Ramos (cell line): ENCODE measurements around the gene NR1D1.
"Not testable (repeated sequence)": the region's sequence is repeated elsewhere in the genome, so short reads cannot be mapped to it uniquely, and the experiment has no call there.

Experiments used
- in situ Hi-C: fragments of 300-500 bp; cut with MboI; formaldehyde crosslinking; loops from one replicate; pipeline ENCODE4 v1.14.3; 2022; ENCODE audit warnings: low sequenced_read_pairs; ENCODE audit not compliant: unreplicated experiment

Gene NR1D1

DNA sequence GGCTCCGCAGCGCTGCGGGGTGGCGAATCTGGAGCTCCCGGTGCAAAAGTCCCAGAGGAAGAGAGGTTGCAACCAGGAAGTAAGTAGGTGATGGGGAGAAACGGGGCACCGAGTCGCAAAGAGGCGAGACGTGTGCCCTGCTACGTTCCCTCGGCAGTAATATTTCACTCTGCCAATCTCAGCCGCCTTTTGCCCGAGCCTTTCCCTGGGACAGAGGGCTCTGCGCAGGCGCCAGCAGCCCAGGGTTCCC lies at the start of gene NR1D1:
TSS of gene NR1D1 (minus strand) at position 171 of the 250 bp plus-strand sequence. CDS start 495 bp downstream, outside the sequence.
- in situ Hi-C loops: no loop called here

- in situ Hi-C loops: no loop called here
Measured at GRCh38 chr17:40148527-40148926, 48.1 kb upstream of the NR1D1 start.

DNA sequence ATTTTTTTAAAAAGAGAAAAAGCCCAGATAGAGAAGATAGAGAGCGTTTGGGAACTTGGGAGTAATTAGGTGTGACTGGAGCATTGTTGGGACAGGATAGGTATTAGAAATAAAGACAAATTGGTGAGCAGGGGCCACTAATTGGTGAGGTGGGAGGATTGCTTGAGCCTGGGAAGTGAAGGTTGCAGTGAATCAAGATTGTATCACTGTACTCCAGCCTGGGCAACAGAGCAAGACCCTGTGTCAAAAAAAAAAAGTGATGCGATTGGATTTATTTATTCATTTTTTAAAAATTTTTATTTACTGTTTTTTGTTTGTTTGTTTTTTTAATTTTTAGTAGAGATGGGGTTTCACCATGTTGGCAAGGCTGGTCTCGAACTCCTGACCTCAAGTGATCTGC lies 45.1 kb upstream of the NR1D1 start:
- in situ Hi-C loops: no loop called here

DNA sequence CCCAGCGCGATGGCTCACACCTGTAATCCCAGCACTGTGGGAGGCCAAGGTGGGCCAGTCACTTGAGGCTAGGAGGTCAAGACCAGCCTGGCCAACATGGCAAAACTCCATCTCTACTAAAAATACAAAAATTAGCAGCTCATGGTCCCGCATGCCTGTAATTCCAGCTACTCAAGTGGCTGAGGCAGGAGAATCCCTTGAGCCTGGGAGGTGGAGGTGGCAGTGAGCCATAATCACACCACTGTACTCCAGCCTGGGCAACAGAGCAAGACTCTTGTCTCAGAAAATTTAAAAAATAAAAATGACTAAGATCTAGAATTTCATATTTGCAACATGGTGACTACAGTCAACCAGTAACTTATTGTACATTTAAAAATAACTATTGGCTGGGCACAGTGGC lies 42.8 kb upstream of the NR1D1 start:
- in situ Hi-C loops: not testable (repeated sequence)

DNA sequence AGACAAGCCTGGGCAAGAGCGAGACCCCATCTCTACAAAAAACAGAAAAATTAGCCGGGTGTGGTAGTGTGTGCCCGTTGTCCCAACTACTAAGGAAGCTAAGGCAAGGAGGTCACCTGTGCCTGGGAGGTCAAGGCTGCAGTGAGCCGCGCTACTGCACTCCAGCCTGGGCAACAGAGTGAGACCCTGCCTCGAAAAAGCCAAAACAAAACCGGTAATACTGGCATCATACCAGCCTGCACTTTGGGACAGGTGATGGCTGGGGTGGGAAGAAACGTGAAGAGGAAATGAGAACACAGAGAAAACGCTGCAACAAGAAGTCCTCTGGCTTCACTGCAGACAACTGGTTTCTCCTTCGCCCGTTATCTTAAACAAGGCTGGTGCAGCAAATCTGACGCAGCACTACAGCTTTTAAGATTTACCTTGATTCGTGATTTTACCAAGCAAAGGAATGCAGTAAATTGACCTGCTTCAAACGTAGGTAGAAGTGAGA lies 39.2 kb upstream of the NR1D1 start:
- in situ Hi-C loops: no loop called here

DNA sequence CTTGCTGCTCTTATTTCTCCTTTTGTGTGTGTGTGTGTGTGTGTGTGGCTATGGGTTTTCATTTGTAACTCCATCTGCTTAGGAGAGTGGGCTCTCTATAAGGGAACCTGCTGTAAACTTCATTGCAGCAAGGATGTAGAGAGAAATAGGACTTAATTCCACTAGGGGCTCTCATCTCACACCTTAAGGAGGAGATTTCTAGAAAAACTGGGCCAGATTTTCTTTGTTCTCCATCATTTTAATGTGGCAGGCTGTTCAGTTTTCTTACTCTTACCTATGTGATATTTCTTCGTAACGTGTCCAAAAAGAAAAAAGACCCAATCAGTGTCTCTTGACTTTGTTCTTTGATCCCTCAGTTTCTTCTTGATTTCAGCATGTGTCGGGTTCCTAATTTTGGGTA lies 35.4 kb upstream of the NR1D1 start:
- in situ Hi-C loops: no loop called here

GRCh38 chr17:40134184-40134583 lies 33.8 kb upstream of the NR1D1 start:
- in situ Hi-C loops: no loop called here

DNA sequence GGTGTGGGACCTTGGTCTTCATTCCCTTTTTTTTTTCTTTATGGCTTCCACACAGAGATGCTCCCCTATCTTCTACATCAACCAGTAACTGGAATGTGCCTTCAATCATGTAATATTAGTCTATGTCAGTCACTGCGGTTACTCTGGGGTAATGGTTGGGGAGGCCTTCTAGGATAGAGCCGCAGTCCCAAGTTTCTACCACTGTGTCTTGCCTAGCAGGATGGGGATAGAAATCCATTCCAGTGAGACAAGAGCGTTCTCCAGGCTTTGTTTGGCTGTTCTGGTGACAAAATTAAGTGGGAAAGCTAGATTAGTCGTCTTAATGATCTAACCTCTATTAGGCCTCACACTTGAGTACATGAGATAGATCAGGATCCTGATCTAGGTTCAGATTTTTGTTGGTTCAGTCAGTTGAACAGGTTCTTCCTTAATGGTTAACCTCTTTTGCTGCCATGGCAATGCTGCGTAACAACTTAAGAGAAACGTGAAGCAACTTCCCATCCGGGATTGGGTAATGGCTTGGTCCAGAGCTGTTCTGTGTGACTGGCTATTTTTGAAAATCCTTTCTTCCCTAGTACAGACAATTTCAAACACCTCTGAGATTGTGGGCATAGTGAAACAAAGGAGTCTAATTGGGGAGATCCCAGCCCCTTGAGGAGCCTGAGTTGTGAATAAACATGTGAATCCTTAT lies 30.1 kb upstream of the NR1D1 start:
- in situ Hi-C loops: no loop called here

GRCh38 chr17:40129498-40129897 lies 29.1 kb upstream of the NR1D1 start:
- in situ Hi-C loops: no loop called here

- in situ Hi-C loops: no loop called here
Measured at GRCh38 chr17:40124279-40125141, 24.1 kb upstream of the NR1D1 start.

GRCh38 chr17:40123811-40124114 lies 23.4 kb upstream of the NR1D1 start:
- in situ Hi-C loops: no loop called here

GRCh38 chr17:40122999-40123810 lies 22.8 kb upstream of the NR1D1 start:
- in situ Hi-C loops: no loop called here

DNA sequence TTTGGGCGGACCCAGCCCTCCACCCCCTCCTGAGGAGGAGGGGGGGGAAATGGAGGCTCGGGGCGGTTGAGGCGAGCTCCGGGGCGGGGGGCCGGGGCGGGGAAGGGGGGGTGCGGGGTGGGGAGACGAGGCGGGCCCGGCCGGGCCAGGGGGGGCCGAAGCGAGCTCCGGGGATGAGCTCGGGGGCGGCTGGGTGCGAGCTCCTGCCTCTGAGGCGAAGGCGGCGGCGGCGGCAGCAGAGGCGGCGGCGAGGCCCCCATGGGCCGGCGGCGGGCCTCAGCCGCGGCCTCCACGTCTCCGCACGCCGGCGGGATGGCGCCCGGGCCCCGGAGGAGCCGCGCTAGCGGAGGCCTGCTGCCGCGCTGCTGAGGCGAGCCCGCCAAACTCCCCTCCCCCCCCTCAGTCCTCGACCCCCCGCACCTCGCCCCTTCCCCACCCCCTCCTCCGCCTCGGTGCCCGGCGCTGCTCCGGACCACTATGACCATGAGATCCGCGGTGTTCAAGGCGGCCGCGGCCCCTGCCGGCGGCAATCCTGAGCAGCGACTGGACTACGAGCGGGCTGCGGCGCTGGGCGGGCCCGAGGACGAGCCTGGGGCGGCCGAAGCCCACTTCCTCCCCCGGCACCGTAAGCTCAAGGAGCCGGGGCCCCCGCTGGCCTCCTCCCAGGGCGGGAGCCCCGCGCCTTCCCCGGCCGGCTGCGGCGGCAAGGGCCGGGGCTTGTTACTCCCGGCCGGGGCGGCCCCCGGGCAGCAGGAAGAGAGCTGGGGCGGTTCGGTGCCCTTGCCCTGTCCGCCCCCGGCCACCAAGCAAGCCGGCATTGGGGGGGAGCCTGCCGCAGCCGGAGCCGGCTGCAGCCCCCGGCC lies 22.0 kb upstream of the NR1D1 start:
- in situ Hi-C loops: no loop called here

DNA sequence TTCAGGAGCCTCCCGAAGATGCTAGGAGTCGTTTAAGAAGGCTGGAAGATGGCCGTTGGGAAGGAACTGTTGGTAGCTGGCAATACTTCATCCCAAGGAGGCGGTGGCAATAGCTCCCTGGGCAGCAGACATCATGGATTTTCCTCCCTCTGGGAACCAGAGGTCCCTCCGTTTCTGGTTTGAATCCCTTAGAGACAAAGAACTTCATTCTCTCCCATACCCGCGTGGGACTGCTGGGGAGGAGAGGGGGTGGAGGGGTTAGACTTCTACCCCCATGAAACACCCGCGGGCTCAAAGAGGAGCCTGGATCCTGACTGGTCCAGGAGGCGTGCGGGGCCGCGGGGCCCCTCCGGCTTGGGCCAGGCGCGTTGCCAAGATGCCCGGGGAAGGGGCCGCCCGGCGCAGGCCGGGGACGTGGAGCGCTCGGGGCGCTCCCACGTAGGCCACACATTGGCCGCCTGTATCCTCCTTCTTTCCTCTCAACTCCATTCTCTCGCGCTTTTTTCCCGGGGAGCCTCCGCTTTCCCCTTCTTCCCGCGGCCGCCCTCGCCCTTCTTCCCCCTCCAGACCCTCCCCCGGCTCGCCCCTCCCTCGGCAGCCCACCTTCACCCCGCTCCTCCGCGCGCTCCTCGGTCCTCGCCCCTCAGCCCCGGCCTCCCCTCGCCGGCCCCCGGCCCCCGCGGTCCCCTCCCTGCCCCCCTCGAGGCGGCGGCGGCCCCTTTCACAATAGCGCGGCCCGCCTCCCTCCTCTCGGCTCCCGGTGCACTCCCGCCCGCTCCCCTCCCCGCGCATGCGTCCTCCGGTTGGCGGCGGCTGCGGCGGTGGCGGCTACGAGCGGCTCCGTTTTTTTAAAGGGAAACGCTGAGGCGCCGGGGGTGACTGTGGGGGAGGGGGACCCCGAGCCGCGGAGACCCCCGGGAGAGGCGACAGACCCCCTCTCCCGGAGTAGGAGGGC lies 21.1 kb upstream of the NR1D1 start, which contains the start of gene MSL1:
TSS of gene MSL1 (plus strand) at position 791 of the 955 bp plus-strand sequence. CDS start 642 bp downstream, outside the sequence.
- in situ Hi-C loops: no loop called here

DNA sequence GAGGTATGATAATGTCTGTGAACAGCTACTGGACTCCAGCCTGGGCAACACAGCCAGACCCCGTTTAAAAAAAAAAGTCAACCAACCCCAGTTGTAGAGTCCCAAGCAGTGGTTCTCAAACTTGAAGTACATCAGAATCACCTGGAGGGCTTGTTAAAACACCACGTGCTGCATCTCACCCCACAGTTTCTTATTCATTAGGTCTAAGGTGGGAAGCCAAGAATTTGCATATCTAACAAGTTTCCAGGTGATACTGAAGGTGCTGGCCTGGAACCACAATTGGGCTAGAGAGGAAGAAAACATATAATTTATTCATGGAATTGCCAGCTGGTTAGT lies 14.7 kb upstream of the NR1D1 start:
- in situ Hi-C loops: loop anchor here (5.0 kb wide), 1 partner anchor 52 kb away; no protein-coding TSS in a partner anchor

GRCh38 chr17:40113907-40114245 lies 13.5 kb upstream of the NR1D1 start:
- in situ Hi-C loops: no loop called here

- in situ Hi-C loops: no loop called here
Measured at GRCh38 chr17:40113110-40113906, 12.9 kb upstream of the NR1D1 start.

- in situ Hi-C loops: no loop called here
Measured at GRCh38 chr17:40112718-40113109, 12.3 kb upstream of the NR1D1 start.
